ENCODE measurements around the gene CHMP5.

The CHMP5 gene

DNA sequence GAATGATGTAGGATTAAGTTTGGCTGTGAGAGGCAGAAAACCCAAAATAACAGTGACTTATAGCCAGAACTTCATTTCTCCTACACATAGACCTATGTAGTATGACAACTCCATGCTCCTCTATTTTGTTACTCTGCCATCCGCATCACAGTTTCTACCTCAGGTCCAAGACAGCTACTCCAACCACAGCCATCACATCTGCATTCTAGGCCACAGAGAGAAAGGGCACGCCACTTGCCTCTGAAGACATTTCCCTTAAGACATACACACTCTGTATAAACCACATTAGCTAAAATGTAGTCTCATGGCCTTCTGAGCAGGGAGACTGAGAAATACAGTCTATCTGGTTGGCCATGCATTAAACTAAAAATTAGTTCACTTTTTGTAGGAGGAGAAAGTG is 14.9 kb upstream of the CHMP5 start:
- WGBS (ENCODE audit: insufficient coverage), result 92% methylated on average over 1 of the region's 2 CpGs
- no peak overlapping the region for H3K27ac ChIP-seq (ENCODE audit: insufficient read depth in 1 of 2, low read depth in 1 of 2, low read length in 2 of 2, poor library complexity in 1 of 2, severe bottlenecking in 2 of 2)
- peaks cover 0 to 6% (median 3%) of the 10 kb centered on the region in 4 experiments for H3K4me1 ChIP-seq (ENCODE audit: control extremely low read depth in 1 of 4, control insufficient read depth in 4 of 4, insufficient read depth in 4 of 4, low read length in 3 of 4)
- H3K27me3 ChIP-seq (replicated peaks in 2 of 5; ENCODE audit: control insufficient read depth in 4 of 5, insufficient read depth in 5 of 5, low read length in 4 of 5), result no peaks in the 10 kb centered on the region
- POLR2A ChIA-PET, result no interaction called here
- no peak for DNase-seq
- H3K36me3 ChIP-seq (ENCODE audit: control insufficient read depth in 4 of 4, insufficient read depth in 4 of 4, low read length in 3 of 4), result peaks cover 10 to 43% (median 33%) of the 10 kb centered on the region in 4 experiments
- H3K4me3 ChIP-seq (ENCODE audit: control insufficient read depth in 1 of 7, extremely low read depth in 1 of 7, insufficient read depth in 4 of 7, low read depth in 2 of 7, low read length in 6 of 7), result no peak overlapping the region
- H3K9me3 ChIP-seq (ENCODE audit: control extremely low read depth in 1 of 5, control insufficient read depth in 4 of 5, insufficient read depth in 2 of 5, low read depth in 1 of 5, low read length in 4 of 5), result no peaks in the 10 kb centered on the region
- CTCF ChIA-PET, result interaction anchor here (2.1 kb wide), 1 partner anchor 9 kb away, joined by 6 read pairs; no protein-coding TSS in a partner anchor

GRCh38 chr9:33250458-33250995 is 14.3 kb upstream of the CHMP5 start:
- CTCF ChIA-PET, result interaction anchor here (2.1 kb wide), 1 partner anchor 10 kb away, joined by 6 read pairs; no protein-coding TSS in a partner anchor
- H3K27me3 ChIP-seq (replicated peaks in 2 of 5; ENCODE audit: control insufficient read depth in 4 of 5, insufficient read depth in 5 of 5, low read length in 4 of 5), result no peaks in the 10 kb centered on the region

GRCh38 chr9:33254211-33254610 is 10.6 kb upstream of the CHMP5 start:
- H3K27ac ChIP-seq (ENCODE audit: insufficient read depth in 1 of 2, low read depth in 1 of 2, low read length in 2 of 2, poor library complexity in 1 of 2, severe bottlenecking in 2 of 2), result no peak overlapping the region
- peaks cover 36 to 77% (median 61%) of the 10 kb centered on the region in 4 experiments for H3K36me3 ChIP-seq (ENCODE audit: control insufficient read depth in 4 of 4, insufficient read depth in 4 of 4, low read length in 3 of 4)
- H3K27me3 ChIP-seq (replicated peaks in 2 of 5; ENCODE audit: control insufficient read depth in 4 of 5, insufficient read depth in 5 of 5, low read length in 4 of 5), result no peaks in the 10 kb centered on the region
- H3K4me3 ChIP-seq (ENCODE audit: control insufficient read depth in 1 of 7, extremely low read depth in 1 of 7, insufficient read depth in 4 of 7, low read depth in 2 of 7, low read length in 6 of 7), result no peak overlapping the region
- 93% methylated on average over 4 of the region's 4 CpGs for whole genome bisulfite sequencing (ENCODE audit: insufficient coverage)
- DNase-seq, result no peak
- H3K9me3 ChIP-seq (ENCODE audit: control extremely low read depth in 1 of 5, control insufficient read depth in 4 of 5, insufficient read depth in 2 of 5, low read depth in 1 of 5, low read length in 4 of 5), result no peaks in the 10 kb centered on the region
- CTCF ChIA-PET, result interaction anchor here (0.9 to 3.7 kb wide), 2 partner anchors 8 to 13 kb away, joined by 3 to 17 read pairs; partner anchors contain the start of gene SPINK4
- POLR2A ChIA-PET, result no interaction called here
- peaks cover 0 to 3% (median under 1%) of the 10 kb centered on the region in 4 experiments for H3K4me1 ChIP-seq (ENCODE audit: control extremely low read depth in 1 of 4, control insufficient read depth in 4 of 4, insufficient read depth in 4 of 4, low read length in 3 of 4)

More at GRCh38 chr9:33250458-33250995, 14.3 kb upstream of the CHMP5 start:
- no peaks in the 10 kb centered on the region for H3K9me3 ChIP-seq (ENCODE audit: control extremely low read depth in 1 of 5, control insufficient read depth in 4 of 5, insufficient read depth in 2 of 5, low read depth in 1 of 5, low read length in 4 of 5)
- H3K27ac ChIP-seq (ENCODE audit: insufficient read depth in 1 of 2, low read depth in 1 of 2, low read length in 2 of 2, poor library complexity in 1 of 2, severe bottlenecking in 2 of 2), result no peak overlapping the region
- no peak for DNase-seq
- peaks cover 15 to 49% (median 39%) of the 10 kb centered on the region in 4 experiments for H3K36me3 ChIP-seq (ENCODE audit: control insufficient read depth in 4 of 4, insufficient read depth in 4 of 4, low read length in 3 of 4)
- 73% methylated on average over 1 of the region's 1 CpG for WGBS (ENCODE audit: insufficient coverage)
- H3K4me3 ChIP-seq (ENCODE audit: control insufficient read depth in 1 of 7, extremely low read depth in 1 of 7, insufficient read depth in 4 of 7, low read depth in 2 of 7, low read length in 6 of 7), result no peak overlapping the region
- H3K4me1 ChIP-seq (ENCODE audit: control extremely low read depth in 1 of 4, control insufficient read depth in 4 of 4, insufficient read depth in 4 of 4, low read length in 3 of 4), result peaks cover 0 to 6% (median 3%) of the 10 kb centered on the region in 4 experiments
- POLR2A ChIA-PET, result no interaction called here

DNA sequence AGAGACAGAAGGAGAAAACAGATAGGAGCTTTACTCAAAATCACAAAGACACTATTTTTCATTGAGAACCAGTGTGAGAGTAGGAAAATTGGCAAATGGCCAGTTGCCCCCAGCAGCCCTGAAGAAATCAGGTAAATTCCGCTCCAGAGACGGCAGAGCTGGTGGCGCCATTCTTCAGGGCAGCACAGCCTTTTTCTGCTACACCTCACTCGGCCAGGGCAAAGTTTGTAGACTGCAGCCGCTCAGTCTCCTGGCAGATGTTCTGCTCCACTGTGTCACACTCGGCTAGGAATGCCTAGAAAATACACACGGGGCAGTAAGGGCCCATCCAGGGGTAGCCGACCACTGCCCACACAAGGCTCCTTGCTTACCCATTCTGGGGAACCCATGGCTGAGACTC is 9.8 kb upstream of the CHMP5 start:
- H3K4me1 ChIP-seq (ENCODE audit: control extremely low read depth in 1 of 4, control insufficient read depth in 4 of 4, insufficient read depth in 4 of 4, low read length in 3 of 4), result no peaks in the 10 kb centered on the region
- no peaks in the 10 kb centered on the region for H3K27me3 ChIP-seq (replicated peaks in 2 of 5; ENCODE audit: control insufficient read depth in 4 of 5, insufficient read depth in 5 of 5, low read length in 4 of 5)
- H3K4me3 ChIP-seq (ENCODE audit: control insufficient read depth in 1 of 7, extremely low read depth in 1 of 7, insufficient read depth in 4 of 7, low read depth in 2 of 7, low read length in 6 of 7), result no peak overlapping the region
- CTCF ChIA-PET, result interaction anchor here (3.7 kb wide), 1 partner anchor 14 kb away, joined by 17 read pairs; the partner anchor contains the start of gene SPINK4
- WGBS (ENCODE audit: insufficient coverage), result 99% methylated on average over 8 of the region's 8 CpGs
- H3K27ac ChIP-seq (ENCODE audit: insufficient read depth in 1 of 2, low read depth in 1 of 2, low read length in 2 of 2, poor library complexity in 1 of 2, severe bottlenecking in 2 of 2), result no peak overlapping the region
- H3K36me3 ChIP-seq (ENCODE audit: control insufficient read depth in 4 of 4, insufficient read depth in 4 of 4, low read length in 3 of 4), result peaks cover 44 to 83% (median 64%) of the 10 kb centered on the region in 4 experiments
- no peaks in the 10 kb centered on the region for H3K9me3 ChIP-seq (ENCODE audit: control extremely low read depth in 1 of 5, control insufficient read depth in 4 of 5, insufficient read depth in 2 of 5, low read depth in 1 of 5, low read length in 4 of 5)
- DNase-seq, result no peak
- POLR2A ChIA-PET, result interaction anchor here (0.8 kb wide), 1 partner anchor 9 kb away, joined by 5 read pairs; no protein-coding TSS in a partner anchor

- H3K36me3 ChIP-seq (ENCODE audit: control insufficient read depth in 4 of 4, insufficient read depth in 4 of 4, low read length in 3 of 4), result peaks cover 46 to 86% (median 67%) of the 10 kb centered on the region in 4 experiments
- H3K27me3 ChIP-seq (replicated peaks in 2 of 5; ENCODE audit: control insufficient read depth in 4 of 5, insufficient read depth in 5 of 5, low read length in 4 of 5), result no peaks in the 10 kb centered on the region
- DNase-seq, result no peak
- no peak overlapping the region for H3K27ac ChIP-seq (ENCODE audit: insufficient read depth in 1 of 2, low read depth in 1 of 2, low read length in 2 of 2, poor library complexity in 1 of 2, severe bottlenecking in 2 of 2)
- H3K9me3 ChIP-seq (ENCODE audit: control extremely low read depth in 1 of 5, control insufficient read depth in 4 of 5, insufficient read depth in 2 of 5, low read depth in 1 of 5, low read length in 4 of 5), result no peaks in the 10 kb centered on the region
- no peaks in the 10 kb centered on the region for H3K4me1 ChIP-seq (ENCODE audit: control extremely low read depth in 1 of 4, control insufficient read depth in 4 of 4, insufficient read depth in 4 of 4, low read length in 3 of 4)
- CTCF ChIA-PET, result interaction anchor here (3.7 kb wide), 1 partner anchor 15 kb away, joined by 17 read pairs; the partner anchor contains the start of gene SPINK4
- 94% methylated on average over 3 of the region's 4 CpGs for WGBS (ENCODE audit: insufficient coverage)
- POLR2A ChIA-PET, result interaction anchor here (0.8 kb wide), 1 partner anchor 8 kb away, joined by 5 read pairs; no protein-coding TSS in a partner anchor
- no peak overlapping the region for H3K4me3 ChIP-seq (ENCODE audit: control insufficient read depth in 1 of 7, extremely low read depth in 1 of 7, insufficient read depth in 4 of 7, low read depth in 2 of 7, low read length in 6 of 7)
These were observed 9.4 kb upstream of the CHMP5 start for GRCh38 chr9:33255471-33255870.

GRCh38 chr9:33256236-33256635 is 8.6 kb upstream of the CHMP5 start:
- WGBS (ENCODE audit: insufficient coverage), result 100% methylated on average over 1 of the region's 2 CpGs
- Histone ChIP-seq H3K27ac (ENCODE audit: insufficient read depth in 1 of 2, low read depth in 1 of 2, low read length in 2 of 2, poor library complexity in 1 of 2, severe bottlenecking in 2 of 2) (no peak overlapping the region), H3K4me3 (ENCODE audit: control insufficient read depth in 1 of 7, extremely low read depth in 1 of 7, insufficient read depth in 4 of 7, low read depth in 2 of 7, low read length in 6 of 7) (no peak overlapping the region), H3K9me3 (ENCODE audit: control extremely low read depth in 1 of 5, control insufficient read depth in 4 of 5, insufficient read depth in 2 of 5, low read depth in 1 of 5, low read length in 4 of 5) (no peaks in the 10 kb centered on the region), H3K4me1 (ENCODE audit: control extremely low read depth in 1 of 4, control insufficient read depth in 4 of 4, insufficient read depth in 4 of 4, low read length in 3 of 4) (no peaks in the 10 kb centered on the region), H3K27me3 (replicated peaks in 2 of 5; ENCODE audit: control insufficient read depth in 4 of 5, insufficient read depth in 5 of 5, low read length in 4 of 5) (no peaks in the 10 kb centered on the region), H3K36me3 (ENCODE audit: control insufficient read depth in 4 of 4, insufficient read depth in 4 of 4, low read length in 3 of 4) (peaks cover 46 to 90% (median 69%) of the 10 kb centered on the region in 4 experiments)
- ChIA-PET POLR2A (no interaction called here), CTCF (interaction anchor here (1.1 to 1.6 kb wide), 2 partner anchors 13 to 23 kb away, joined by 3 to 7 read pairs; no protein-coding TSS in a partner anchor)
- DNase-seq, result no peak

DNA sequence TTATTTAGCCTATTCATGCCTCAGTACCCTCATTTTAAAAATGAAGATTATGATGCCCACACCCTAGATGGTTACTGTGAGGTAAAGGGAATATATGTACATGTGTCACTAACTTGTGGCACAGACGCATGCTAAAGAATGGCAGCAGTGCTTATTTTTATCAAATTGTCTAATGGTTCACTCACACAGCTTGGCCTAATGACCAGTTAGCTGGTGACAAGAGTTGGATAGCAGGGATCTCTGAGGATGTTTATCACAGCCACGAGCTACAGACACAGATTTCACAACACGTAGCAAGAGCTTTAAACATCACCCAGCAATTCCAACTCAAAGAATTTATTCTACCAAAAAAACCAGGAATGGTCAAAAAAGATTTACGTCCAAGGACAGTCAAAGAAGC is 7.6 kb upstream of the CHMP5 start:
- no peak for DNase-seq

More for the DNA sequence above, 7.6 kb upstream of the CHMP5 start:
- CTCF ChIA-PET, result interaction anchor here (0.7 to 1.6 kb wide), 3 partner anchors 14 to 207 kb away, joined by 3 to 7 read pairs (median 3); no protein-coding TSS in a partner anchor
- no peak overlapping the region for H3K4me3 ChIP-seq (ENCODE audit: control insufficient read depth in 1 of 7, extremely low read depth in 1 of 7, insufficient read depth in 4 of 7, low read depth in 2 of 7, low read length in 6 of 7)
- POLR2A ChIA-PET, result no interaction called here
- 95% methylated on average over 3 of the region's 4 CpGs for WGBS (ENCODE audit: insufficient coverage)
- H3K4me1 ChIP-seq (ENCODE audit: control extremely low read depth in 1 of 4, control insufficient read depth in 4 of 4, insufficient read depth in 4 of 4, low read length in 3 of 4), result no peaks in the 10 kb centered on the region
- no peak overlapping the region for H3K27ac ChIP-seq (ENCODE audit: insufficient read depth in 1 of 2, low read depth in 1 of 2, low read length in 2 of 2, poor library complexity in 1 of 2, severe bottlenecking in 2 of 2)
- H3K36me3 ChIP-seq (ENCODE audit: control insufficient read depth in 4 of 4, insufficient read depth in 4 of 4, low read length in 3 of 4), result peaks cover 50 to 93% (median 74%) of the 10 kb centered on the region in 4 experiments
- no peaks in the 10 kb centered on the region for H3K9me3 ChIP-seq (ENCODE audit: control extremely low read depth in 1 of 5, control insufficient read depth in 4 of 5, insufficient read depth in 2 of 5, low read depth in 1 of 5, low read length in 4 of 5)
- no peaks in the 10 kb centered on the region for H3K27me3 ChIP-seq (replicated peaks in 2 of 5; ENCODE audit: control insufficient read depth in 4 of 5, insufficient read depth in 5 of 5, low read length in 4 of 5)
